ENCODE results near the gene TCERG1L.
"Not testable (repeated sequence)": the region's sequence is repeated elsewhere in the genome, so short reads cannot be mapped to it uniquely, and the experiment has no call there.

Gene TCERG1L

DNA sequence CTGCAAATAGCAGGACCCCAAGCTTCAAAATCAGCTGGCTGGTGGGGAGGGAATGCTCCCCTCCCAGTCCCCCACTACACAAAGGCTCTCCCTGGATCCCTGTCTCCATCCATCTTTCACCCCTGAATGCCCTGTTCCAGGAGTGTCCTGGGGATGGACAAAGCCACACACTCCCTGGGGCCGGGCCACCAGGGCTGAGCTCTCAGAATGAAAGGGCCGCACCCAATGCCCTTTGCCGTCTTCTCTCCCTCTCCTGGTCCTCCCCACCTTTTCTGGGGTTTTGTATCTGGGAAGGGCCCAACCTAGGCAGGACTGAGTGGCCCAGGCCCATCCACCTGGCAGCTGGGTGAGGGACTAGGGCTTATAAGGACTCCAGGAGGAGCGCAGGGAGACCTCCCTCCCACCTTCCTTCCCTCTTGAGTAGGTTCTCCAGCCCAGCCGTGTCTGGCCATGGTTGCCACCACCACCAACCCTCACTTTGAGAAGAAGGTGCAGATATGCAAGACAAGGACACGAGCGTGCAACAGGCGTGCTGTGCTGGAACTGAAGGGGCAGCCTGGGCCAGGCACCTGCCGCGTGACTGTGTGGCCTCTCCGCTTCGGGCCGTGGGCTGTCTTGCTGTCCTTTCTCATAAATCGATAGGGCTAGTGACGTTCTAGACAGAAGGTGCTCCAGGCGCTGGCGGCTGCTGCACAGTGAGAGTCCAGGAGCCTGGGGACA, 157.1 kb downstream of the TCERG1L start:
- Histone ChIP-seq H3K9me3 (ENCODE audit: control insufficient read depth in 1 of 2, low read length in 2 of 2) (peaks cover 0 to 8% of the 10 kb centered on the region in 2 donors), H3K4me3 (ENCODE audit: low read depth in 1 of 2, low read length in 2 of 2) (no peak overlapping the region), H3K4me1 (ENCODE audit: control insufficient read depth in 1 of 2, insufficient read depth in 2 of 2, low read length in 2 of 2) (no peaks in the 10 kb centered on the region), H3K36me3 (ENCODE audit: control insufficient read depth in 1 of 2, insufficient read depth in 2 of 2, low read length in 2 of 2) (no peaks in the 10 kb centered on the region), H3K27ac (ENCODE audit: low read depth, low read length) (no peak overlapping the region), H3K9ac (ENCODE audit: low read depth in 1 of 2, low read length in 2 of 2) (no peak overlapping the region), H3K27me3 (ENCODE audit: control insufficient read depth in 1 of 2, insufficient read depth in 2 of 2, low read length in 2 of 2) (no peaks in the 10 kb centered on the region)

DNA sequence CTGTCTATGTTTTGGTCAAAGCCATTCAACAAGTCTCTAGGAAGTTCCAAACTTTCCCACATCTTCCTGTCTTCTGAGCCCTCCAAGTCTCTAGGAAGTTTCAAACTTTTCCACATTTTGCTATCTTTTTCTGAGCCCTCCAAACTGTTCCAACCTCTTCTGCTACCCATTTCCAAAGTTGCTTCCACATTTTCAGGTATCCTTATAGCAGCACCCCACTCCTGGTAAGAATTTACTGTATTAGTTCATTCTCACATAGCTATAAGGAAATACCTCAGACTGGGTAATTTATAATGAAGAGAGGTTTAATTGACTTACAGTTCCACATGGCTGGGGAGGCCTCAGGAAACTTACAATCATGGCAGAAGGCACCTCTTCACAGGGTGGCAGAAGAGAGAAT, 159.1 kb downstream of the TCERG1L start:
- not testable (repeated sequence) for H3K4me1 ChIP-seq (ENCODE audit: control insufficient read depth in 1 of 2, insufficient read depth in 2 of 2, low read length in 2 of 2); H3K4me3 ChIP-seq (ENCODE audit: low read depth in 1 of 2, low read length in 2 of 2); H3K27ac ChIP-seq (ENCODE audit: low read depth, low read length); H3K9ac ChIP-seq (ENCODE audit: low read depth in 1 of 2, low read length in 2 of 2); H3K9me3 ChIP-seq (ENCODE audit: control insufficient read depth in 1 of 2, low read length in 2 of 2); H3K27me3 ChIP-seq (ENCODE audit: control insufficient read depth in 1 of 2, insufficient read depth in 2 of 2, low read length in 2 of 2); H3K36me3 ChIP-seq (ENCODE audit: control insufficient read depth in 1 of 2, insufficient read depth in 2 of 2, low read length in 2 of 2)

DNA sequence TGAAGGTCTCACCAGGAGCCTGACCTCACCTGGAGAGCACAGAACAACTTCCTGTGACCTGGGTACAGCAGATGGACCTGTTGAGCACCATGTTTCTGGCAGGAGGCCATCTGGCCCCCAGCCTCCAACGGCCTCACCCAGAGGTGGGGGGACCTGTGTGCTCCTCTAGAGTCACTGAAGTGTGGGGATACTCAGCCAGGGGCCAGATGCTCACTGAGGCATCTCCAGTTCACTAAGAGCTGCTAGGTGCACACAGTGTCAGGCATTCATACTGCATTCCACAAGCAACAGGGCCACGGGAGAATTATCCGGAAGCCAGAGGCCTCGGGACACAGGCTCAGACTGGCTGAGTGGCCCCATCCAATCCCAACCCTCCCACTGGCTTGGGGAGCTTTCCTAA, 161.4 kb downstream of the TCERG1L start:
- Histone ChIP-seq H3K9ac (ENCODE audit: low read depth in 1 of 2, low read length in 2 of 2) (no peak overlapping the region), H3K4me1 (ENCODE audit: control insufficient read depth in 1 of 2, insufficient read depth in 2 of 2, low read length in 2 of 2) (no peaks in the 10 kb centered on the region), H3K4me3 (ENCODE audit: low read depth in 1 of 2, low read length in 2 of 2) (no peak overlapping the region), H3K36me3 (ENCODE audit: control insufficient read depth in 1 of 2, insufficient read depth in 2 of 2, low read length in 2 of 2) (no peaks in the 10 kb centered on the region), H3K9me3 (ENCODE audit: control insufficient read depth in 1 of 2, low read length in 2 of 2) (peaks cover 0 to 8% of the 10 kb centered on the region in 2 donors), H3K27ac (ENCODE audit: low read depth, low read length) (no peak overlapping the region), H3K27me3 (ENCODE audit: control insufficient read depth in 1 of 2, insufficient read depth in 2 of 2, low read length in 2 of 2) (no peaks in the 10 kb centered on the region)

DNA sequence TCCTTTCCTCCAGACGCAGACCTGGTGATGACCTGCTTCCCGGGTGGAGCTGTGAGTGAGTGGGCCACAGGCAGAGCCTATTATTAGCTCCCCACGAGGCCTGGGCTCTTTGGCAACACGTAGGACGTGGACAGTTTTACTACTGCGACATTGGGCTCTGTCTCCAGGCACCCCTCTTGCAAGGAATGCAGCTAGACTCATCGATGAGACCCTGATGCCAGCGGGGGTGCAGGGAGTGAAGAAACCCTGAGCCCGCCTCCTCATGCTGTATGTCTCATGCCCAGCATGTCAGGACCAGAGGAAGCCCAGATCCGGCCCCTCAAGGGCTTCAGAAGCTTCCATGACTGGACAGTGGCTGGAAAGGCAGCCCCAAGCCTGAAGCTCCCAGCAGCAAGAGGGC, 161.9 kb downstream of the TCERG1L start:
- no peaks in the 10 kb centered on the region for H3K4me1 ChIP-seq (ENCODE audit: control insufficient read depth in 1 of 2, insufficient read depth in 2 of 2, low read length in 2 of 2)
- H3K4me3 ChIP-seq (ENCODE audit: low read depth in 1 of 2, low read length in 2 of 2), result no peak overlapping the region
- H3K9me3 ChIP-seq (ENCODE audit: control insufficient read depth in 1 of 2, low read length in 2 of 2), result peaks cover 0 to 8% of the 10 kb centered on the region in 2 donors
- H3K36me3 ChIP-seq (ENCODE audit: control insufficient read depth in 1 of 2, insufficient read depth in 2 of 2, low read length in 2 of 2), result no peaks in the 10 kb centered on the region
- no peak overlapping the region for H3K27ac ChIP-seq (ENCODE audit: low read depth, low read length)
- H3K9ac ChIP-seq (ENCODE audit: low read depth in 1 of 2, low read length in 2 of 2), result no peak overlapping the region
- H3K27me3 ChIP-seq (ENCODE audit: control insufficient read depth in 1 of 2, insufficient read depth in 2 of 2, low read length in 2 of 2), result no peaks in the 10 kb centered on the region

DNA sequence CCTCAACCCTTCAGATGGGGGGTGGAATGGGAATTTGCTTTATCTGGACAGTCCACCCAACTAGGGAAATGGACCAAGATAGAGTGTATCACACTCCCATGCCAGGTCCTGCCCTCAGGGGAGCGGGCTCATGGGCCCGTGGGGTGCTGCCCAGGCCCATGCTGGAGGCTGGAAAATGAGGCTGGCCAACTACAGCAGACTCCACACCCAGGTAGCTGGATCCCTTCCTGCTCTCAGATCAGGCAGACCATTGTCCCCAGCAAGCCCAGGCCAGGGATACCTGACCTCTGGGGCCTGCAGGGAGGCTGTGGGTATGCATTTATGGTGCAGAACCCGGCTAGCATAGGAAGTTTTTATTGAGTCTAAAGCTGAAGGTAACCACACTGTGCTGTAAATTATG, 162.4 kb downstream of the TCERG1L start:
- Histone ChIP-seq H3K4me3 (ENCODE audit: low read depth in 1 of 2, low read length in 2 of 2) (no peak overlapping the region), H3K36me3 (ENCODE audit: control insufficient read depth in 1 of 2, insufficient read depth in 2 of 2, low read length in 2 of 2) (no peaks in the 10 kb centered on the region), H3K27me3 (ENCODE audit: control insufficient read depth in 1 of 2, insufficient read depth in 2 of 2, low read length in 2 of 2) (no peaks in the 10 kb centered on the region), H3K9me3 (ENCODE audit: control insufficient read depth in 1 of 2, low read length in 2 of 2) (peaks cover 0 to 8% of the 10 kb centered on the region in 2 donors), H3K27ac (ENCODE audit: low read depth, low read length) (no peak overlapping the region), H3K9ac (ENCODE audit: low read depth in 1 of 2, low read length in 2 of 2) (no peak overlapping the region), H3K4me1 (ENCODE audit: control insufficient read depth in 1 of 2, insufficient read depth in 2 of 2, low read length in 2 of 2) (no peaks in the 10 kb centered on the region)

DNA sequence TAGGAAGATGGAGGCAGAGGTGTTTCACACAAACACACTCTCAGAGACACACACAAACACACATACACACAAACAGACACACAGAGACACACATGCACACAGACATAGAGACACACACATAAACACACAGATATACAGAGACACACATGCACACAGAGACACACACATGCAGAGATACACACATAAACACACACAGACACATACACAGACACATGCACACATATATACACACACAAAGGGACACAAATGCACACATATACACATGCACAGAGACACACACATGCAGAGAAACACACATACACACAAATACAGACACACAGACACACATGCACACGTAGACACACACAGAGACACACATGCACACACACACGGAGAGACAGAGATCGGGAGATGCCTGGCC, 163.3 kb downstream of the TCERG1L start:
- Histone ChIP-seq H3K9ac (ENCODE audit: low read depth in 1 of 2, low read length in 2 of 2) (no peak overlapping the region), H3K27ac (ENCODE audit: low read depth, low read length) (no peak overlapping the region), H3K9me3 (ENCODE audit: control insufficient read depth in 1 of 2, low read length in 2 of 2) (peaks cover 0 to 8% of the 10 kb centered on the region in 2 donors), H3K4me1 (ENCODE audit: control insufficient read depth in 1 of 2, insufficient read depth in 2 of 2, low read length in 2 of 2) (no peaks in the 10 kb centered on the region), H3K36me3 (ENCODE audit: control insufficient read depth in 1 of 2, insufficient read depth in 2 of 2, low read length in 2 of 2) (no peaks in the 10 kb centered on the region), H3K4me3 (ENCODE audit: low read depth in 1 of 2, low read length in 2 of 2) (no peak overlapping the region), H3K27me3 (ENCODE audit: control insufficient read depth in 1 of 2, insufficient read depth in 2 of 2, low read length in 2 of 2) (no peaks in the 10 kb centered on the region)

DNA sequence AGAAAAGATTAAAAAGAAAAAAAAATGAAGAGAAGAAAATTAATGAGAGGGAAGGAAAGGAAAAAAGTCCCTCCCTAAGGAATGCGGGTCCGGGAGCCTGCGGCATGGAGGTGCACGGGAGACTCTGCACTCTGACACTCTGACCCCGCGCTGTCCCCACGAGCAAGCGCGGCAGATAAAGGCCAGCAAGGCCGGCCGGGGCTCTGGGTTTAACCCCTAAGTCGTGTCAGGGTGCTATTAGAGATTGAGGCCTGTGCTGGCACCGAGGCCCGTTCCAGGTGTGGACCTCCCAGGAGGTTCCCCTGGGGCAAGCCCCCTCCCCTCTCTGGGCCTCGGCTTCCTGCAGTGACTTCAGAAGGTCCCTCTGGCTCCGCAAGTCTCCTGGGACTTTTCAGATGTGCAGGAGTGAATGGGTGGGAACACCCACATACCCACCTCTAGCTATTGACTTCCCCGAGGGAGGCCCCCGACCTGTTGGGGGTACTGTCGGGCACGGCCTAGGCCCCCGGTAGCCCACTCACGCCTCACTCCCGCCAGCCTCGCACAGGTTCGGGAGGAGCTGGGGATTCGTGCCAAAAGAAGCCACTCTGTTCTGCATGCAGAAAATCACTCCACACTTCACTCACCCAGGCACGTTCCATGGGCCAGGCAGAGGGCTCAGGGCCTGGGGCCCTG, 164.1 kb downstream of the TCERG1L start:
- H3K27me3 ChIP-seq (ENCODE audit: control insufficient read depth in 1 of 2, insufficient read depth in 2 of 2, low read length in 2 of 2), result no peaks in the 10 kb centered on the region
- H3K36me3 ChIP-seq (ENCODE audit: control insufficient read depth in 1 of 2, insufficient read depth in 2 of 2, low read length in 2 of 2), result no peaks in the 10 kb centered on the region
- no peak overlapping the region for H3K9ac ChIP-seq (ENCODE audit: low read depth in 1 of 2, low read length in 2 of 2)
- H3K4me1 ChIP-seq (ENCODE audit: control insufficient read depth in 1 of 2, insufficient read depth in 2 of 2, low read length in 2 of 2), result no peaks in the 10 kb centered on the region
- peaks cover 0 to 4% of the 10 kb centered on the region in 2 donors for H3K9me3 ChIP-seq (ENCODE audit: control insufficient read depth in 1 of 2, low read length in 2 of 2)
- no peak overlapping the region for H3K27ac ChIP-seq (ENCODE audit: low read depth, low read length)
- no peak overlapping the region for H3K4me3 ChIP-seq (ENCODE audit: low read depth in 1 of 2, low read length in 2 of 2)

DNA sequence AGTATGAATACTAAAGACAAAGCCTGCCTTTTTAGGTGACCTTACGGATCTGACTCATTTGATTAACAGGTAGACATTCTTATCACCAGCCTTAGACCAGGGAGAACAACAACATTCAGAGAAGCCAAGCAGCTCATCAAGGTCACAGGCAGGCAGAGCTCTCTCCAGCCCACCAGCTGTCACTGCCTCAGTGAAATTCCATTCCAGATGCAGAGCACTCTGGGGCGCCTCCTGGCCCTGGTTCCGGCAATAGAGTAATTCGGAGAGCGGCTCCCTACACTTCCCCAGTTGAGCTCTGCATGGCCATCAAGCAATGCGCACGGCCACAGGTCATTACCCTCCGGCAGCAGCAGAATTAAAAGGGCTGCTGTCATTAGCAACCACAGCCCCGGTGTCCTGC, 164.7 kb downstream of the TCERG1L start:
- no peaks in the 10 kb centered on the region for H3K4me1 ChIP-seq (ENCODE audit: control insufficient read depth in 1 of 2, insufficient read depth in 2 of 2, low read length in 2 of 2)
- peaks cover 0 to 4% of the 10 kb centered on the region in 2 donors for H3K9me3 ChIP-seq (ENCODE audit: control insufficient read depth in 1 of 2, low read length in 2 of 2)
- no peak overlapping the region for H3K9ac ChIP-seq (ENCODE audit: low read depth in 1 of 2, low read length in 2 of 2)
- H3K4me3 ChIP-seq (ENCODE audit: low read depth in 1 of 2, low read length in 2 of 2), result no peak overlapping the region
- no peaks in the 10 kb centered on the region for H3K27me3 ChIP-seq (ENCODE audit: control insufficient read depth in 1 of 2, insufficient read depth in 2 of 2, low read length in 2 of 2)
- H3K27ac ChIP-seq (ENCODE audit: low read depth, low read length), result no peak overlapping the region
- no peaks in the 10 kb centered on the region for H3K36me3 ChIP-seq (ENCODE audit: control insufficient read depth in 1 of 2, insufficient read depth in 2 of 2, low read length in 2 of 2)

DNA sequence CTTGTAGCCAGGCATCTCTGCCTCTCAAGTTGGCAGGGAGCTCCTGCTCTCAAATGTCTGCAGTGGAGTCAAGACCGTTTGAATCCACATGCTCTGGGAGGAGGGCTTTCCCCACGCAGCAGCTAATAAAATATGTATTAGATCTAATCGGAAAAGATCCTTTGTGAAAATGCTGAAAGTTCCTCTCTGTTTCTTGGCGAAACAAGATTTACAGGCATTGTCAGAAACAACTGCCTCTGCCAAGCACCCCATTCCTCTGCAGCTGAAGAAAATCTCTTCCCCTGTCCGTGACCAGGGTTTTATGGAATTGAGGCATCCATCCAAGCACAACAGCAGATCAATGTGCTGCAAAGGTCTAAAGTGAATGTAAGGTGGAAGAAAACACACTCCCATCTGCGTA, 165.8 kb downstream of the TCERG1L start:
- H3K27ac ChIP-seq (ENCODE audit: low read depth, low read length), result no peak overlapping the region
- H3K27me3 ChIP-seq (ENCODE audit: control insufficient read depth in 1 of 2, insufficient read depth in 2 of 2, low read length in 2 of 2), result peaks cover 0 to under 1% of the 10 kb centered on the region in 2 donors
- peaks cover 0 to 4% of the 10 kb centered on the region in 2 donors for H3K9me3 ChIP-seq (ENCODE audit: control insufficient read depth in 1 of 2, low read length in 2 of 2)
- no peak overlapping the region for H3K4me3 ChIP-seq (ENCODE audit: low read depth in 1 of 2, low read length in 2 of 2)
- no peaks in the 10 kb centered on the region for H3K4me1 ChIP-seq (ENCODE audit: control insufficient read depth in 1 of 2, insufficient read depth in 2 of 2, low read length in 2 of 2)
- H3K36me3 ChIP-seq (ENCODE audit: control insufficient read depth in 1 of 2, insufficient read depth in 2 of 2, low read length in 2 of 2), result no peaks in the 10 kb centered on the region
- H3K9ac ChIP-seq (ENCODE audit: low read depth in 1 of 2, low read length in 2 of 2), result no peak overlapping the region

DNA sequence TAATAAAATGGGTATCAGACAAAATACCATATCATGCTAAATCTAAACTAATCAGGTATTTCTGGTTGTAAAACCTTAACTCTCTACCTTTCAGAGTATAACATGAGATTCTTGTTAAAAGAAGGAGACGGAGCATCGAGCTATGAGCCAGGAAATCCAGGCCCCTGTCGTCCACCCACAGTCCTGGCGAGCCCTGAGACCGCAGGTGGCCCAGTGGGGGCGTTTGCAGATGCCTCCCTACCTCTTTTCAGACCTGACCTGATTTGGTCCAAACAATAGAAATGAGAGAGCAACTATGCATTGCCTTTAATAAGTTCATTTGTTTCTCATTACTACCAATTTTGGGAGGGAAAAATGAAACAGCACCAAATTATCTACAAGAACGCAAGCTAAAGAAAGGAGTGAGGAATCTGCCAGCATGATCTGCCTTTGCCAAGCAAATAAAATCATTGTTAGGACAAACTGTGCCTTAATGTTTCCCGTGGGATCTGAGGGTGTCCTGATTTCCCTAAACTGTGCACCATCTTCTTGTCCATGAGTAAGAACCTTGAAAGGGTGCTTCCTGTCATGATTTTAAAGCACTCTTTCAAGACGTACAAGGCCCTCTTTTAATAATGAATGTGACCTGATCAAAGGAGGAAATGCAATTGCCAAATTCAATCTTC, 166.7 kb downstream of the TCERG1L start:
- H3K36me3 ChIP-seq (ENCODE audit: control insufficient read depth in 1 of 2, insufficient read depth in 2 of 2, low read length in 2 of 2), result no peaks in the 10 kb centered on the region

More for the DNA sequence above, 166.7 kb downstream of the TCERG1L start:
- Histone ChIP-seq H3K4me1 (ENCODE audit: control insufficient read depth in 1 of 2, insufficient read depth in 2 of 2, low read length in 2 of 2) (no peaks in the 10 kb centered on the region), H3K27ac (ENCODE audit: low read depth, low read length) (no peak overlapping the region), H3K4me3 (ENCODE audit: low read depth in 1 of 2, low read length in 2 of 2) (no peak overlapping the region), H3K9me3 (ENCODE audit: control insufficient read depth in 1 of 2, low read length in 2 of 2) (peaks cover 0 to 4% of the 10 kb centered on the region in 2 donors), H3K9ac (ENCODE audit: low read depth in 1 of 2, low read length in 2 of 2) (no peak overlapping the region), H3K27me3 (ENCODE audit: control insufficient read depth in 1 of 2, insufficient read depth in 2 of 2, low read length in 2 of 2) (peaks cover 0 to 3% of the 10 kb centered on the region in 2 donors)

All from duodenal mucosa (tissue), 2 donors.